CD4-positive, alpha-beta T cell treated with Interferon alpha-2 for 1 hour (primary cell): Measurements from ENCODE around the gene DNAJA3.
A peak's percentile ranks its signal among the peaks of the same experiment; 100 is the strongest.
"Not testable (repeated sequence)": the region's sequence is repeated elsewhere in the genome, so short reads cannot be mapped to it uniquely, and the experiment has no call there.

ENCODE experiments used
- DNase-seq, 2 donors: peaks; one replicate each; pipeline ENCODE4 v3.0.0-alpha.2; 2020 to 2022

DNAJA3 gene

DNA sequence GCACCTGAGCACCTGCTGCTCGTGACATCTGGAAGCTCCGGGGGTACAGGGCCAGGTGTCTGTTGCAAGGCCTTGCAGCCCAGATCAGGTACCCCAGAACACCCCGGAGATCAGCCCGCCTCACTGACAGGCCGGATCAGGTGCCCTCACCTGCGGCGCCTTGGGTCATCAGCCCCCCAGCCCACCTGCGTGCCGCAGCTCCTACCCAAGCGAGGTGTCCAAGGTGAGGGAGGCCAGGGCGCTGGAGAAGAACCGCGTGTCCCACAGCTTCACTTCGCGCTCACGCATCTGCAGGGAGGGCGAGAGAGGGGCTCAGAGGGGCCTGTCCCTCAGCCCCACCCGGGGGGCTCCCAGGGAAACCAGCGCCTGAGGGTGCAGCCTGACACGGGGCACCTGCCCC, 37.9 kb upstream of the DNAJA3 start:
- no peak for DNase-seq

DNA sequence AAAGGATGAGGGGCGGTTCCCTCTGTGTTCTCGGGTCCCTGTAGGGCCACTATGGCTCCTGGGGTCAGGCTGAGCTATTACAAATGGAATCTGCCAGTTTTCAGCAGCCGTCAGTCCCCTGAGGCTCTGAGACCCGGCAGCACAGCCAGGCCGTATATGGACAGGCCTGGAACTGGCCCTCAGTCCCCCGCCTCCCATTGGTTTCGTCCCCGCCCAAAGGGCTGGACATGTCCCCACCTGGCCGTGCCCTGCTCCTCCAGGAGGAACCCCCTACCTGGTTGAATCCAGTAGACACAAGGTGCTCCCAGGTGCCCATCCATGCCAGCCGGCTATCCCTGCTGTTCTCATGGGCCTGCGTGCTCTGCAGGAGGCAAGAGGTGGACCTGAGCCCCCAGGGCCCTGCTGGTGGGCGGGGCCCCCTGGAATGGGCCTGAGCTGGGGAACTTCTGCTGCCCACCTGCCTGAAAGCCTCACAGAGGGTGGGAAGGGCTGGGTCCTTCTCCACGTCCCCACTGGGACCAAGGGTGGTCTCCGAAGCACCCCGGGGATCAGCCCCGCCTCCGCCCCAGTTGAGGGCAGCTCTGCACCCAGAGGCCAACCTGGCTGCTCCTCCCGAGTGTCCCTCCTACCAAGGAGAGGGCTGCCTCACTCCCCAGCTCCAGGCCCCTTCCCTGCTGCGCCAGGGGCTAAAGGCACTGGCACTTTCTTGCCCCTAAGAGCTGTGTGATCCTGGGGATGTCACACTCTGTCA, 37.2 kb upstream of the DNAJA3 start:
- no peak for DNase-seq

DNA sequence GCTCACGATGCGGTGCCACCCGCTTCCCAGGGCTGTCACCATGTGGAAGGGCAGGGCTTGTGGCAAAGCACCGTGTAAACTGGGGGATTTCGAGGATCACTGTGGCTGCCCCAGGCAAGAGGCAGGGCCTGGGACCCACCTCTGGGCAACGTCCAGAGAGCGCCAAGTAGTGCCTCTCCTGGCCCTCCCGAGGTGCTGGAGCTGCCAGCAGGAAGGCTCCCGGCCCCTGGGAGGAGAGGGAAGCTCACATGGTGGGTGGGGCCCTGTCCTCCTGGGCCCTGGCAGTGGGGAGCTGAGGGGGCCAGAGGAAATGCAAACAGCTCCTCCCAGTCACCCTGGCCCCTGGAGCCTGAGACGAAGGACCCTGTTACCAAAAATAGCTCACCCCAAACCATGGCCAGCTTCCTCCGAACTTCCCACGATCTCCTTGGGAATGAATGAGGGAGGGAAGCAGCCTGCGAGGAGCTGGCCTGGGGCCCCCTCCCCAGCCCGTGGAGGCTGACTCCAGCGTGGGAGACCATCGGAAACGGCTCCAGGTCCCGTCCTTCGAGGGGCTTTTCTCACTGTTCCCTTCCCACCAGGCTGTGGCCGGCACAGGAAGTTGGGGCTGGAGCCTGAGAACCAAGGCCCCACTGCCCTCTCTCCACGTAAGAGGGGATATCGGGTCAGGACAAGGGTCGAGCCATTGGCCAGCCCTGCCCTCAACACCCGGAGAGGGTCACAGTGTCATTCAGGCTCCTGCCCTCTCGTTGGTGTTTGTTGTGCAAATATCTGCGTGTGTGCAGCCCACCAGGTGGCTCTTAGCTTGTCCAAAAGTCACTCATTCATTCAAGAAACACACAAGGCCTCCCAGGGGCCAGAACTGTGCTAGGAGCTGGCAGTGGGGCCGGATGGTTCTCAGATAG, 36.4 kb upstream of the DNAJA3 start:
- DNase-seq = no peak

DNA sequence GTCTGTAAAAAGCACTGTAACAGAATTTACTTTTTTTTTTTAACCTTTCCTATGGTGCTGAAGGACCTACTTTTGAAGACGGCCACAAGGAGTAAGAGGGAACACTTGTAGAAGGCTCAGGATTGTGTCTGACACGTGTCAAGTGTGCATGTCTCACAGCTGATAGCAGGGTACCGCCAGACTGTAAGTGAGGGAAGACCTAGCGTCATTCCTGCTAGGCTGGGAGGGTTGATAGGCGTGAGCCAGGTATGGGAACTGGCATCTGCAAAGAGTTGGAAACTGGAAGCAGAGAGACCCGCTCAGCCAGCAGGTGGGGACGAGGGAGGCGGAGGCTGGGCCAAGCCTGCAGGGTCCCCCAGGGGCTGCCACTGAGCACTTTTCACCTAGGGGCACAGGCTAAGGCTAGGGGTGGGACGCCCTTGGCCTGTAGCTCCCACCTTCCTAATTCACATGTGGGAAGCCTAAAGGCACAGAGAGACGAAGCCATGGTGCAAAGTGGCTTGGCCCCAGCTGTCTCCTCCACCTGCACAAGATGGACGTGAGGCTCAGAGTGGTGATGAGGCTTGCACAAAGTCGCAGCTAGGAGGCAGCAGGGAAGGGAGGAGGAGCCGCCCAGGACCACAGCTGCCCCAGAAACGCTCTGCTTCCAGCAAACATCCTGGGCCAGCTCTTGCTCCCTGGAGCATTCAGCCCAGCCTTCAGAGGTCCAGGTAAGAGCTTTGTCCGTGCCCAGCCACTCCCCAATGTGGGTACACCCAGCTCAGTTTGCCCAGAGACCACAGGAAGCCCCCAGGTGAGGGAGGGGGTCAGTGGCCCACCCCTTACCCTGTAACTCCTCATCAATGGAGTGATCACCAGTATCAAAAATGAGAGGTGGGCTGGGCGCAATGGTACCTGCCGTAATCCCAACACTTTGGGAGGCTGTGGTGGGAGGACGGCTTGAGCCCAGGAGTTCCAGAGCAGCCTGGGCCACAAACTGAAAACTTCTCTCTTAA, 35.1 kb upstream of the DNAJA3 start:
- DNase-seq = no peak

DNA sequence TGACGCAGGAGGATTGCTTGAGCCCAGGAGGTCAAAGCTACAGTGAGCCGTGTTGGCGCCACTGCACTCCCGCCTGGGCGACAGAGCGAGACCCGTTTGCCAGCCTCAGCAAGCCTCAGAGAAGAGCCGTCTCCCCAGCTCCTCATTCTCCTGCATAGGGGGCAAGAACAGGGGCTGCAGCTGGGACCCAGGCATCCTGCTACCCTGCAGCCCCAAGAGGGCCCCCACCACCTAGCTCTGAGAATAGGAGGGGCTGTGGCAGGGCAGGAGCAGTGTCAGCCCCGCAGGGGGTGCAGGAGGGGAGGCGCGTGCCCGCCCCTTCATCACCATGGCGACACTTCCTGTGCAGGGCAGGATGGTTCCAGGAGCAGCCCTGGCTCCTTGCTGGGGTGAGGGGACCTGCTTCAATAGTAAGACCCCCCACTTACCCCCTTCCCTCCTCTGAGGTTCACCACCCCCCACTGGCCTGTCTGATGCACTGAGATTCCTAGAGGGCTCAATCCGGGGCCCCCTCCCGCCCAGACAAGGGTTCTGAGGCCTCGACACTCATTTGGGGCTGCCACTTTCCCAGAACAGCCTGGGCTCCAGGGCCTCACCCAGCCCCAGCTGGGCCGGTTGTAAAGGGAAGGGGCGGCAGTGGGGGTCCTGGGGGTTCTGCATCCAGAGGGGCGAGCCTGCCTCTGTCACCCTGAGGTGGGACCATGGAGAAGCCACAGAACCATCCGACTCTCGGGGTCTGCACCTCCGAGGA, 33.9 kb upstream of the DNAJA3 start:
- no peak for DNase-seq

DNA sequence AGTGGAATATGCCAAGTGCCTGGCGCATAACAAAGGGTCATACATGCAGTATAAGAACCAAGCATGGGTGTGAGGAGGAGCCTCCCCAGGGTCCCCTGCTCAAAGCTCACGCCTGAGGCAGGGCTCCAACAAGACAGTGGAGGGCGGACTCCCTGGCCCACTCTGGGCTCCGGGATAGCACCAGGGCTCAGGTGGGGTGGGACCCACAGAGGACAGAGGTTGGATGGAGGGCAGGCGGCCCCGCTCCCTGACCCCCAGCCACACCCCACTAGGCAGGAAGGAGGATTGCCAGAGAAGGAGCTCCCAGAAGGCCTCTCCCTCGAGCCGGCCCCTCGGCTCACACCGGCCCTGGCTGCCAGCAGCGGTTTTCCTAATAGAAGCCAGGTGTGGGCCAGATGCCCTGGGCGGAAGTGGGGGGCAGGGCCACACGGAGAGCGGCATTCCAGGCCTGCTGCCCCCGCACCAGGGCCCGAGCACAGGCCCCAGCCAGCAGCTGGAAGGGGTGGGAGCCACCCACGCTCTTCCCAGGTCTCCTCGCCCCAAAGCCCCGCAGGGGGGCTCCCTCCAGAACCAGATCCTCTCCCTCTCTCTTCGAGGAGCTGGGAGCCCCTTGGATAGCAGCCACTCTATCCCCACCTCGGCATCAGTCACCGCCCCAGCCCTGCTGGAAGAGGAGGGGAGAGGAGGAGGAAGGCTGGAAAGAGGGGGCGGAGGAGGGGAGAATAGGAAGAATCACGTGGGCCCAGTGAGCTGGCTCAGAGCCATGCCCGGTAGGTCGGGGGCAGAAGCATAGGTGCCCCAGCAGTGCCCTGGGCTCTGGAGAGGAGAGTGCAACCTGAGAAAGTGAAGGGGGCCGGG, 33.1 kb upstream of the DNAJA3 start:
- DNase-seq = no peak

DNA sequence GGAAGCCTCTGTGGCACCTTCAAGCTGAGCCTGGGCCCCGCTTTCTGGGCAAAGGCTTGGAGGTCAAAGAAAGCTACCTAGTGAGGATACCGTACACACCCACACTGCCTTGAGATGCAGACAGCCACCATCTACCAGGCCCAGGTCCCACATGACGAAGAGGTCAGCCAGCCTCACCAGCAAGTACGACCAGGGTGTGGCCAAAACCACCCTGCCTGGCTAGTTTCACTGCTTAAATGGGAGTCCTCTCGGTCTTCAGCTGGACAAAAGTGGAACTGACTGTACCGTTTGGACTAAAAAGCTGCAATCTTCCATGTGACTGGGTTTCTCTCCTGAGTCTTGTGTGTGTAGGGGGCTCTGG, 32.4 kb upstream of the DNAJA3 start:
- no peak for DNase-seq

DNA sequence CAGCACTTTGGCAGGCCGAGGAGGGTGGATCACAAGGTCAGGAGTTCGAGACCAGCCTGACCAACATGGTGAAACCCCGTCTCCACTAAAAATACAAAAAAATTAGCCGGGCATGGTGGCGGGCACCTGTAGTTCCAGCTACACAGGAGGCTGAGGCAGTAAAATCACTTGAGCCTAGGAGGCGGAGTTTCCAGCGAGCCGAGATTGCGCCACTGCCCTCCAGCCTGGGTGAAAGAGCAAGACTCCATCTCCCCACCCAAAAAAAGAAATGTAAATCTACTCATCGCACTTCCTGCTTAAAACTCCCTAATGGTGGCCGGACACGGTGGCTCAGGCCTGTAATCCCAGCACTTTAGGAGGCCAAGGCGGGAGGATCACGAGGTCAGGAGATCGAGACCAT, 31.8 kb upstream of the DNAJA3 start:
- not testable (repeated sequence) for DNase-seq

DNA sequence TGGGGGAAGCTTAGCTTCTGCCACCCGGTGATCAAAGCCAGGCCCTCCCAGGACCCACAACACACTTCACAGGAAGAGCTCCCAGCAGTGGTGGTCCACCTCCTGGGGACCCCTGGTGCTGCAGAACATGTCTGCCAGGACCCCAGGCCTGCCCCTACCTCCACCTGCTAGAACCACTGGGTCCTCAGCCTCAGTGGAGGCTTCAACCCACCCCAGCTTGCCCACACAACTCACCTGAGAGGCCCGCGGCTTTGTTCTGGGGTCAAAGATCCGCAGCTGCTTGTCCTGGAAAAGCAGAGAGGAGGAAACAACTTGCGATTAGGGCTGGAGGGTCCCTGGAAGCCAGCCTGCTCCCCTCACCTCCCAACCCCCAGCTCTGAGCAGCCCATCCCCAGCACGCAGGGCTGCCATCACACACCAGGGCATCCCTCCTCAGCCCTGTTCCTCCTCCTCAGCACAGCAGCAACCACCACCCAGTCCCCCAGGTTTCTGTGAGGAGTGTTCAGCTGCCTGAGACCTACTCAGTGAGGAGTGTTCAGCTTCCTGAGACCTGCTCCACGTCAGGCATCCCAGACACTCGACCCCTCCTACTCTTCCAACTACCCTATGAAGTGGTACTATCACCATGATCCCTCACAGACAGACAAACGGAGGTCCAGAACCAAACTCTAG, 30.5 kb upstream of the DNAJA3 start:
- DNase-seq = no peak

DNA sequence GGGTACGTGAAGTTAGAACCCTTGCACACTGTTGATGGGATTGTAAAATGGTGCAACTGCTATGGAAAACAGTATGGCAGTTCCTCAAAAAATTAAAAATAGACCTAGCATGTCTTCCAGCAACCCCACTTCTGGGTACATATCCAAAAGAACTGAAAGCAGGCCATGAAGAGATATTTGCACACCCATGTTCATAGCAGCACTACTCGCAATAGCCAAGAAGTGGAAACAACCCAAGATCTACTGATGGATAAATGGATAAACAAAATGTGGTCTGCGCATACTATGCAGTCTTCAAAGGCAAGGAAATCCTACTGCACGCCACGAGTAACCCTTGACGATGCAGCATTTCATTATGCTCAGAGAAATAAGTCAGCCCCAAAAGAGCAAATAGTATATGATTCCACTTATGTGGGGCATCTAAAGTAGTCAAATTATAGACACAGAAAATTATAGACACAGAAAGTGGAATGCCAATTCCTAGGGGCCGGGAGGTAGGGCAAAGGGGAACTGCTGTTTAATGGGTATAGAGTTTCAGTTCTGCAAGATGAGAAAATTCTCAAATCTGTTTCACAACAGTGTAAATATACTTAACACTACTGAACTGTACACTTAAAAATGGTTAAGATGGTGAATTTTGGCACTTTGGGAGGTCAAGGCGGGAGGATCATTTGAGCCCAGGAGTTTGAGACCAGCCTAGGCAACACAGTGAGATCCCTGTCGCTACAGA, 26.5 kb upstream of the DNAJA3 start:
- DNase-seq = no peak

DNA sequence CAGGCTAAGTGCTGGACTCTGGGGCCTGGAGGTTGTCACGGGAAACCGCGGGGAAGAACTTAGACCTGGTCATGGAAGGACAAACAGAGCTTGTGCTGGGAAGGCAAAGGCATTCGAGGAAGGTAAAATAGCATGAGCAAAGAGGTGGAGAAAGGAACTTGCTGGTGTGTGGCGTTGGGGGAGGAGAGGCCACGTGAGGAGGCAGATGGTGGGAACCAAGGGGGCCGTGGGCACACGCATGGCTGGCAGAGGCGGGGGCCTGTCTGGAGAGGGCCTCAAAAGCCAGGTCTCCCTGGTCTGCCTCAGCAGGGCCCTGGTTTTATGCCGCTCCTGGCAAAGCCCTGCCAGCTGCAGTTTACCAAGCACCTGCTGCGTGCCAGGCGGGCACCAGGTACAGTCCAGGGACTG, 24.6 kb upstream of the DNAJA3 start:
- no peak for DNase-seq

DNA sequence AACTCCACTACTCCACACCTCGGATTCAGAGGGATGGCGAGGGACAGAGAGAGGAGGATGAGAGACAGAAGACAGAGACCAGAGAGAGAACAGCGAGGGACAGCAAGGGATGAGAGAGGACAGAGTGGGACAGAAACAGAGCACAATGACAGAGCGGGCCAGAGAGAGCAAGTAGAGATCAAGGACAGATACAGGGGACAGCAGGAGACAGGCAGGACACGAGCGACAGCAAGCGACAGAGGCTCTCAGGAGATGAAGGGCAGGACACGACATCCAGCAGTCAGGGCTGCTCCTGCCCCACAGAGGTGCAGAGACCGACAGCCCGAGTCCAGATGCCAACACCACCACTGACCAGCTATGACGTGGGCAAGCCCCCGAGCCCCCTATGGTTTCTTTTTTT, 24.2 kb upstream of the DNAJA3 start:
- no peak for DNase-seq

DNA sequence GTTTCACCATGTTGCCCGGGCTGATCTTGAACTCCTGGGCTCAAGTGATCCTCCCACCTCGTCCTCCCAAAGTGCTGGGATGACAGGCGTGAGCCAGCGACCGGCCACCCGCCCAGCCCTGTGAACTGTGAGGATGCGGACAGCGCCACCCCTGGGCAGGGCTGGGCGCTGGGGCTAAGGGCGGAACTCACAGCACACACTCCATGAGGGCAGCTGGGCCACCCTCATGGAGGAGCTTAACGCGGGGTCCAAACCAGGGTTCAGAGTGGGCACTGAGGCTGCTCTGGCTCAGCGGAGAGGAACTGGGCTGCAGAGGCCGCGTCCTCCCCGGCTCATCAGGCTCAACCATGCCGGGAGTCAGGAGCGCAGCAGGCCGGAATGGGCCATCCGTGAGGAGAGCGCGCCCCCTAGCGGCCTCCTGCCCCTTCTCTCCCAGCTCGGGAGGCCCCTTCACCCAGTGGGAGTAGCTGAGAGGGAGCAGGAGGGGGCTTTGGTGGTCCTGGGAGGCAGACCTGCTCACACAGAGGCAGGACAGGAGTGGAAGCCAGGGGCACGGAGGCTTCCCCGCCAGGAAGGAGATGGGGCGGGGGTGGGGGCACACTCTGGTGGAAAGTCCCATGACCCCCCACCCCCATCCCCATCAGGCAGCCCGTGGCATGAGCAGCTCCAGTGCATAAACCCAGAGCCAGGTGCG, 23.1 kb upstream of the DNAJA3 start:
- peak; percentile 53 to 65 for DNase-seq

DNA sequence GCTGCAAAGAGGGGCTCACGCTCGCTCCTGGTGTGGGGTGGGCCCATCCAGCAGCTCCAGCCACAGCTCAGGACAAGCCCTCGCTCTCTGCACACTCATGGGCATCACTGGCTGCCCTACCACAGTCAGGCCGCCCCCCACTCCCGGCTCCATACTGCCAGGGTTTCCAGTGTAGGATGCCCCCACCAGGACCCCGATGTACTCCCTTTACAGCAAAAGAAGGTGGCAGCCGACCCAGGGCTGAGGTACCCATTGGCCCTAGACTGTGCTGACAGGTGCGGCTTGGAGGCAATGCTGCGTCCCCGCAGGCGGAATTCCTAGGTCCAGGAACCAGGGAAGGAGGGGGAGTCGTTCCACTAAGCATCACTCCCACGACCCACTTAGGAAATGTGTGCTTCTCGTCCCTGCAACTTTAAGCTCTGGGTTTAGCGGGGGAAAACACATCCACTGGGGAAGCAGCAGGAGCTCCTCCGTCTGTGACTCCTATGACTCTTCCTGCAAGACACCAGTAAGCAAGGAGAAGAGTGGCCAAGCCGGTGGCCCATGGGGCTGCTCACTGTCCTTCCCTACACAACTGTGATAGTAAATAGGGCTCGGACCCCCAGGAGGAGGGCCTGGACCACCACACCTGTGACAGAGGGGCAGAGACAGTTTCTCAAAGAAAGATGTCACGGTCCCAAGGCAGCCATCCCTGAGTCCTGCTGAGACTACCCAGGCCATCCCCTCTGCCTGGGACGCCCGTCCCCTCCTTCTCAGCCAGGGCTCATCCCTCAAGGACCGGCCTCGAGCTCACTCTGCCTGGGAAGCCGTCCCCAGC, 22.3 kb upstream of the DNAJA3 start:
- no peak for DNase-seq

DNA sequence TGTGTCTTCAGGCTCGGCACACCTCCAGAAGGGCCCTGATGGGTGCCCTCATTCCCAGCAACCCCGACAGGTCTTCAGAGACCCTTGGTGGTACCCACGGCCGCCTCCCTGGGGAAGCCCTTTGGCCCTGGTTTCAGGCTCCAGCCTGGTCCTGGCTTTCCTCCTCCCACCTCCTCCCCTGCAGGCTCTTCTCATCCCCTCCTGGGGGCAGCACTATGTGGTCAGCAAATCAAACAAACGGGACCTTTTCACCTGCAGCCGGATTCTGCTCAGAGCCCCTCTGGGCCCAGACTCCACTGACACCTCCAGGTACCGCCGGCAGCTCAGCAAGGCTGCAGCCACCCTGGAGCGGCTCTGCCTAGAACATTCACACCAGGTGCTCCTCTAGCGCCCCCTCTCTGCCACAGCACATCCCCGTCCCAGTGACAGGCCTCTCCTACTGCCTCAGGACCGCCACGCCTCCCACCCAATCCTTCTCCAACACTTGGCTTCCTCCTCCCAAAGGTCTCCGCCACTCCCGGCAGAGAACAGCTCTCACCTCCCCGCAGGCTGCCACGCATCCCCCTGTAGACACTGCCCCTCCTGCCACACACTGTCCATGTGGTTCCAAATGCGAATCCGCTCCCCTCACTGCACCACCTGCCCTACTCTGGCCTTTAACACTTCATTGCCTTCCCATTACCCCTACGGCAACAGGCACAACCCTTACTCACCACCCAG, 21.3 kb upstream of the DNAJA3 start:
- peak in 1 of 2 donors; percentile 39 for DNase-seq

DNA sequence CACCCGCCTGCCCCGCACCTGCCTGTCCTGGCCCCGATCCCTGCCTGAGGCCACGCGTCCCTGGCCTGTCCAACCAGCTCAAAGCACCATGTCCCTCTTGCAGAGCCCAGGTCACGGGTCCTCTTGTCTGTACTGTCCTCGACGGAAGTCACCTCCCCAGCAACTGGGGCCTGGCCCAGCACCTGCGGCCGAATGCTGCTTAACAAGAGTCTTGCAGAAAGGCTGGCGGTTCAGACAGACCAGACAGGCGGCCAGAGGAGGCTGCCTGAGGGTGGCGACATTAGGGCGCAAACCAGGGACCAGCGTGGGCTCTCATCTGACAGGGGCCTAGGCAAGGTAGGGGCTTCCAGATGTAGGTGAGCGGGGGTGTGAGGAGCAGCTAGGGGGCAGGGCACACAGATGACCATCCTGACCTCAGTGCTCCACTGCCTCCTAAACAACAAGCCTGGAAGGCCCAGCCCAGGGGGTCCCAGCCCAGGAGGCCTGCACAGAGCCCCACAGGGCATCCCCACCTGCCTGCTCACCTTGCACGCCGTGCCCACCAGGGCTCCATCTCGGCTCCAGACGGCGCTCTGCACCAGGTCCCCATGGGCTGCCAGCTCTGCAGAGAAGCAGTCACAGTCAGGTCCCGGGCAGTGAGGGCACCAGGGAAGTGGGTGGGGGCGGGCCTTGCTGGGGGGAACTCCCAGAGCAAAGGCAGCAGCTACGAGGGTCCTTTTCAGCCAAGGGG, 20.5 kb upstream of the DNAJA3 start:
- DNase-seq = no peak
